Measurements from ENCODE around the gene PTPRT.

The PTPRT gene

DNA sequence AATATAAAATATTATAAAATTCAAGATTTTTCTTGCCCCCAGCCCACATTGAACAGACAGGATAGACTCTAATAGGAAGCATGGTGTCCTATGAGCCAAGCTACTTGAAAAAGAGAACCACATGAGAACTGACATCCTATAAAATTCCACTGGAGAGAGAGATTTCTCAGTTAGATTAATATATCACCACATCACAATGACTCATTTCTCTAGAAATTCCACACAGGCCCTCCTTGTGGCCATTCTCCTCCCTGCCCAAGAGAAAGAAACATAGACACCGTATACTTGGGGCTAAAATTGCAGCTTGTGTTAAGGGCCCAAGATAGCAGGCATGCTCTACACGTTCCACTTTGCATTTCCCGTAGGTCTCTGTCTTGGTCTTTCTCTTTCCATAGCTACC, 481.4 kb downstream of the PTPRT start:
- H3K4me3 ChIP-seq (ENCODE audit: low read length): no peak overlapping the region
- DNase-seq: no peak
- no peaks in the 10 kb centered on the region for H3K4me1 ChIP-seq (ENCODE audit: low read length)
- no peak overlapping the region for H3K27ac ChIP-seq (ENCODE audit: low read length)
- H3K27me3 ChIP-seq (replicated peaks; ENCODE audit: insufficient read depth, low read length): no peaks in the 10 kb centered on the region
- H3F3A ChIP-seq (ENCODE audit: insufficient read depth, low read length): no peaks in the 10 kb centered on the region
- no peaks in the 10 kb centered on the region for H3K9me3 ChIP-seq (replicated peaks; ENCODE audit: insufficient read depth, low read length)
- H4K20me1 ChIP-seq (ENCODE audit: insufficient read depth, low read length): no peaks in the 10 kb centered on the region
- no peaks in the 10 kb centered on the region for H3K79me2 ChIP-seq (ENCODE audit: low read length)
- no peaks in the 10 kb centered on the region for H3K36me3 ChIP-seq (replicated peaks; ENCODE audit: insufficient read depth, low read length)
- no peak overlapping the region for H3K4me2 ChIP-seq (ENCODE audit: low read depth, low read length)
- TF ChIP-seq EZH2 (optimal IDR thresholded peaks at IDR 0.05; ENCODE audit: low read depth, low read length): no peak
- TF ChIP-seq, protein P1, sequence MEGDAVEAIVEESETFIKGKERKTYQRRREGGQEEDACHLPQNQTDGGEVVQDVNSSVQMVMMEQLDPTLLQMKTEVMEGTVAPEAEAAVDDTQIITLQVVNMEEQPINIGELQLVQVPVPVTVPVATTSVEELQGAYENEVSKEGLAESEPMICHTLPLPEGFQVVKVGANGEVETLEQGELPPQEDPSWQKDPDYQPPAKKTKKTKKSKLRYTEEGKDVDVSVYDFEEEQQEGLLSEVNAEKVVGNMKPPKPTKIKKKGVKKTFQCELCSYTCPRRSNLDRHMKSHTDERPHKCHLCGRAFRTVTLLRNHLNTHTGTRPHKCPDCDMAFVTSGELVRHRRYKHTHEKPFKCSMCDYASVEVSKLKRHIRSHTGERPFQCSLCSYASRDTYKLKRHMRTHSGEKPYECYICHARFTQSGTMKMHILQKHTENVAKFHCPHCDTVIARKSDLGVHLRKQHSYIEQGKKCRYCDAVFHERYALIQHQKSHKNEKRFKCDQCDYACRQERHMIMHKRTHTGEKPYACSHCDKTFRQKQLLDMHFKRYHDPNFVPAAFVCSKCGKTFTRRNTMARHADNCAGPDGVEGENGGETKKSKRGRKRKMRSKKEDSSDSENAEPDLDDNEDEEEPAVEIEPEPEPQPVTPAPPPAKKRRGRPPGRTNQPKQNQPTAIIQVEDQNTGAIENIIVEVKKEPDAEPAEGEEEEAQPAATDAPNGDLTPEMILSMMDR (IDR thresholded peaks at IDR 0.05; ENCODE audit: low read length): no peak
- TF ChIP-seq EZH2phosphoT487 (IDR thresholded peaks at IDR 0.05; ENCODE audit: low read length): no peak
- H3K9me2 ChIP-seq (replicated peaks; ENCODE audit: insufficient read depth, low read length): no peaks in the 10 kb centered on the region
- H3K9ac ChIP-seq (ENCODE audit: low read length): no peak overlapping the region
- no peak overlapping the region for H2AFZ ChIP-seq (ENCODE audit: low read length)

DNA sequence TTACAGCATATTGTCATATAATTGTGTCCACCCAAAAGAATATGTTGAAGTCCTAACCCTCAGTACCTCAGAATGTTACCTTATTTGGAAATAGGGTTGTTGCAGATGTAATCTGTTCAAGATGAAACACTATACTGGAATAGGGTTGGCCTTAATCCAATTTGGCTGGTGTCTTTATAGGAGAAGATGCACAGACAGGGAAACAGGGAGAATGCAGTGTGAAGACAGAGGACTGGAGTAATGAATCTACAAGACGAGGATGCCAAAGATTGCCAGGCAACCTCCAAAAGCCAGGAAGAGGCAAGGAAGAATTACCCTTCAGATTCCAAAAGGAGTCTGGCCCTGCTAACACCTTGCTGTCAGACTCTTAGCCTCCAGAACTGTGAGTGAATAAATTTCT, 482.9 kb downstream of the PTPRT start:
- no peak overlapping the region for H3K27ac ChIP-seq (ENCODE audit: low read length)
- no peaks in the 10 kb centered on the region for H3F3A ChIP-seq (ENCODE audit: insufficient read depth, low read length)
- H3K4me1 ChIP-seq (ENCODE audit: low read length): no peaks in the 10 kb centered on the region
- H3K9me2 ChIP-seq (replicated peaks; ENCODE audit: insufficient read depth, low read length): no peaks in the 10 kb centered on the region
- no peak overlapping the region for H3K9ac ChIP-seq (ENCODE audit: low read length)
- no peaks in the 10 kb centered on the region for H3K9me3 ChIP-seq (replicated peaks; ENCODE audit: insufficient read depth, low read length)
- H3K79me2 ChIP-seq (ENCODE audit: low read length): no peaks in the 10 kb centered on the region
- no peak overlapping the region for H2AFZ ChIP-seq (ENCODE audit: low read length)
- H3K4me2 ChIP-seq (ENCODE audit: low read depth, low read length): no peak overlapping the region
- DNase-seq: no peak
- no peaks in the 10 kb centered on the region for H3K36me3 ChIP-seq (replicated peaks; ENCODE audit: insufficient read depth, low read length)
- H3K4me3 ChIP-seq (ENCODE audit: low read length): no peak overlapping the region
- no peaks in the 10 kb centered on the region for H3K27me3 ChIP-seq (replicated peaks; ENCODE audit: insufficient read depth, low read length)
- H4K20me1 ChIP-seq (ENCODE audit: insufficient read depth, low read length): no peaks in the 10 kb centered on the region
- TF ChIP-seq EZH2phosphoT487 (IDR thresholded peaks at IDR 0.05; ENCODE audit: low read length) (no peak), EZH2 (optimal IDR thresholded peaks at IDR 0.05; ENCODE audit: low read depth, low read length) (no peak)
- TF ChIP-seq, protein P1 (IDR thresholded peaks at IDR 0.05; ENCODE audit: low read length): no peak

DNA sequence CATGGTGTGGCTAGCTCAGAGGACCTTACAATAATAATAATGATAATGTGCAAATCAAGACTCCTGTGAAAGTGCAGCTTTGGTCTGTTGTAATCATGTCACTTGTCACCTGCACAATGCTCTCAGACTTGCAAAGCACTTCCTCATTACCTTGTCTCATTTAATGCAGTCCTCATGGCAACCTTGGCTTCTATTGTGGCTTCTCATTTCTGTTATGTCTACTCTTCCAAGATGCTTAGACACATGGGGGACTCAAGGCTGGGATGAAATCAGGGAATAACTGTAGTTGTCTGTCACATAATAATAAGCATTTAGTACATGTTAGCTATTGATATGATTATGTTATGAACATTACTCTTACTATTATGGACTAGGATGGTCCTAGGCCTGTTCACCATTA, 484.2 kb downstream of the PTPRT start:
- no peak overlapping the region for H3K9ac ChIP-seq (ENCODE audit: low read length)
- no peaks in the 10 kb centered on the region for H3K36me3 ChIP-seq (replicated peaks; ENCODE audit: insufficient read depth, low read length)
- no peak overlapping the region for H2AFZ ChIP-seq (ENCODE audit: low read length)
- no peaks in the 10 kb centered on the region for H3K79me2 ChIP-seq (ENCODE audit: low read length)
- H3K9me2 ChIP-seq (replicated peaks; ENCODE audit: insufficient read depth, low read length): no peaks in the 10 kb centered on the region
- no peak overlapping the region for H3K4me2 ChIP-seq (ENCODE audit: low read depth, low read length)
- no peaks in the 10 kb centered on the region for H3K4me1 ChIP-seq (ENCODE audit: low read length)
- H4K20me1 ChIP-seq (ENCODE audit: insufficient read depth, low read length): no peaks in the 10 kb centered on the region
- H3K27me3 ChIP-seq (replicated peaks; ENCODE audit: insufficient read depth, low read length): no peaks in the 10 kb centered on the region
- no peak for DNase-seq
- no peak for TF ChIP-seq EZH2 (optimal IDR thresholded peaks at IDR 0.05; ENCODE audit: low read depth, low read length)
- TF ChIP-seq EZH2phosphoT487 (IDR thresholded peaks at IDR 0.05; ENCODE audit: low read length): no peak
- TF ChIP-seq, protein P1 (IDR thresholded peaks at IDR 0.05; ENCODE audit: low read length): no peak
- H3K4me3 ChIP-seq (ENCODE audit: low read length): no peak overlapping the region
- no peak overlapping the region for H3K27ac ChIP-seq (ENCODE audit: low read length)
- no peaks in the 10 kb centered on the region for H3F3A ChIP-seq (ENCODE audit: insufficient read depth, low read length)
- no peaks in the 10 kb centered on the region for H3K9me3 ChIP-seq (replicated peaks; ENCODE audit: insufficient read depth, low read length)

All from MM.1S (cell line).